Loucy (cell line): ENCODE data around the gene DAP.

Source experiments
- H2AFZ ChIP-seq: fragments of 200-600 bp; sonication (generic); 2 replicates; pipeline ENCODE4 v1.6.0; 2016; ENCODE audit warnings: antibody characterized with exemption, mild to moderate bottlenecking, low read length, moderate library complexity
- H3F3A ChIP-seq: fragments of 200-600 bp; 2 replicates; pipeline ENCODE4 v1.6.0; 2016; ENCODE audit warnings: antibody characterized with exemption, low read depth, mild to moderate bottlenecking
- H3K27me3 ChIP-seq: fragments of 200-600 bp; sonication (generic); 2 replicates; pipeline ENCODE4 v1.6.1; 2014; ENCODE audit warnings: low read length, mild to moderate bottlenecking; ENCODE audit not compliant: insufficient read depth, poor library complexity, severe bottlenecking
- H3K36me3 ChIP-seq: fragments of 200-600 bp; sonication (generic); 2 replicates; pipeline ENCODE4 v1.6.1; 2016; ENCODE audit warnings: low read length; ENCODE audit not compliant: insufficient read depth
- H3K4me1 ChIP-seq: fragments of 200-600 bp; sonication (generic); 2 replicates; pipeline ENCODE4 v1.5.1; 2014; ENCODE audit warnings: low read length, mild to moderate bottlenecking; ENCODE audit not compliant: insufficient read depth, poor library complexity, severe bottlenecking
- H3K4me2 ChIP-seq: fragments of 200-600 bp; sonication (generic); 2 replicates; pipeline ENCODE4 v1.6.0; 2014; ENCODE audit warnings: antibody characterized with exemption, low read length, low read depth, mild to moderate bottlenecking; ENCODE audit not compliant: poor library complexity, severe bottlenecking
- H3K4me3 ChIP-seq: fragments of 200-600 bp; sonication (generic); 2 replicates; pipeline ENCODE4 v1.5.1; 2014; ENCODE audit warnings: low read length, mild to moderate bottlenecking, mixed read lengths; ENCODE audit not compliant: poor library complexity, severe bottlenecking
- H3K79me2 ChIP-seq: fragments of 200-600 bp; sonication (generic); 2 replicates; pipeline ENCODE4 v1.6.1; 2014; ENCODE audit warnings: low read length; ENCODE audit not compliant: insufficient read depth
- H3K9ac ChIP-seq: fragments of 200-600 bp; sonication (generic); 2 replicates; pipeline ENCODE4 v1.6.0; 2014; ENCODE audit warnings: mild to moderate bottlenecking, low read depth, low read length, moderate library complexity; ENCODE audit not compliant: poor library complexity, severe bottlenecking
- H3K9me2 ChIP-seq: fragments of 200-600 bp; sonication (generic); replicated peaks from 2 replicates; pipeline ENCODE4 v1.6.1; 2016; ENCODE audit warnings: low read depth, low read length, mixed read lengths
- H3K9me3 ChIP-seq: fragments of 200-600 bp; sonication (generic); 2 replicates; pipeline ENCODE4 v1.6.1; 2014; ENCODE audit warnings: mild to moderate bottlenecking, antibody characterized with exemption, low read length, low read depth; ENCODE audit not compliant: insufficient read depth
- H4K20me1 ChIP-seq: fragments of 200-600 bp; sonication (generic); 2 replicates; pipeline ENCODE4 v1.6.0; 2014; ENCODE audit warnings: antibody characterized with exemption, low read length, mild to moderate bottlenecking; ENCODE audit not compliant: insufficient read depth, poor library complexity, severe bottlenecking
- CTCF ChIP-seq: fragments of 200-600 bp; sonication (generic); conservative IDR thresholded peaks from 2 replicates; pipeline ENCODE4 v1.5.1; 2014; ENCODE audit warnings: mild to moderate bottlenecking, antibody characterized with exemption, low read length
- EZH2phosphoT487 ChIP-seq: fragments of 200-600 bp; IDR thresholded peaks from 2 replicates; pipeline ENCODE4 v1.6.1; 2018; ENCODE audit warnings: antibody characterized with exemption, mild to moderate bottlenecking, moderate library complexity, borderline replicate concordance

Gene DAP

GRCh38 chr5:10652606-10653005 is 108.4 kb downstream of the DAP start:
- no peak overlapping the region for H2AFZ ChIP-seq
- no peaks in the 10 kb centered on the region for H3K79me2 ChIP-seq
- H4K20me1 ChIP-seq, result no peaks in the 10 kb centered on the region
- H3K4me3 ChIP-seq, result no peak overlapping the region
- no peaks in the 10 kb centered on the region for H3F3A ChIP-seq
- no peaks in the 10 kb centered on the region for H3K9me3 ChIP-seq
- no peak overlapping the region for H3K4me2 ChIP-seq
- H3K36me3 ChIP-seq, result no peaks in the 10 kb centered on the region
- no peaks in the 10 kb centered on the region for H3K27me3 ChIP-seq
- H3K9me2 ChIP-seq, result no peaks in the 10 kb centered on the region
- no peaks in the 10 kb centered on the region for H3K4me1 ChIP-seq
- no peak overlapping the region for H3K9ac ChIP-seq
- TF ChIP-seq CTCF (no peak), EZH2phosphoT487 (no peak)

GRCh38 chr5:10652151-10652550 is 108.9 kb downstream of the DAP start:
- Histone ChIP-seq H3K4me3 (no peak overlapping the region), H3K27me3 (no peaks in the 10 kb centered on the region), H3K36me3 (no peaks in the 10 kb centered on the region)

GRCh38 chr5:10649666-10650380 is 111.2 kb downstream of the DAP start:
- no peak overlapping the region for H3K4me3 ChIP-seq

More at GRCh38 chr5:10652151-10652550, 108.9 kb downstream of the DAP start:
- Histone ChIP-seq H3K9me2 (no peaks in the 10 kb centered on the region), H3K79me2 (no peaks in the 10 kb centered on the region), H2AFZ (no peak overlapping the region), H3F3A (no peaks in the 10 kb centered on the region), H3K4me2 (no peak overlapping the region), H4K20me1 (no peaks in the 10 kb centered on the region), H3K9ac (no peak overlapping the region), H3K4me1 (no peaks in the 10 kb centered on the region), H3K9me3 (no peaks in the 10 kb centered on the region)
- TF ChIP-seq CTCF, result no peak
- TF ChIP-seq EZH2phosphoT487, result no peak

More at GRCh38 chr5:10649666-10650380, 111.2 kb downstream of the DAP start:
- no peaks in the 10 kb centered on the region for H3K36me3 ChIP-seq
- H3K27me3 ChIP-seq, result no peaks in the 10 kb centered on the region
- H3F3A ChIP-seq, result no peaks in the 10 kb centered on the region
- no peaks in the 10 kb centered on the region for H4K20me1 ChIP-seq
- no peak overlapping the region for H2AFZ ChIP-seq
- no peak for TF ChIP-seq CTCF
- no peak for TF ChIP-seq EZH2phosphoT487
- no peak overlapping the region for H3K4me2 ChIP-seq
- H3K79me2 ChIP-seq, result no peaks in the 10 kb centered on the region
- H3K9me2 ChIP-seq, result no peaks in the 10 kb centered on the region
- H3K9ac ChIP-seq, result no peak overlapping the region
- no peaks in the 10 kb centered on the region for H3K9me3 ChIP-seq
- H3K4me1 ChIP-seq, result peaks cover 3% of the 10 kb centered on the region
